MM.1S (cell line): Measurements from ENCODE around the gene PGAP1.

ENCODE experiments used
- DNase-seq: peaks from one replicate; pipeline ENCODE4 v3.0.0-alpha.2; 2015
- H2AFZ ChIP-seq: fragments of 300-600 bp; sonication (generic); 2 replicates; pipeline ENCODE4 v1.6.0; 2016; ENCODE audit warnings: antibody characterized with exemption, low read length
- H3F3A ChIP-seq: fragments of 300-600 bp; sonication (generic); 2 replicates; pipeline ENCODE4 v1.6.1; 2016; ENCODE audit warnings: mild to moderate bottlenecking, antibody characterized with exemption, low read length, moderate library complexity, mixed read lengths; ENCODE audit not compliant: insufficient read depth
- H3K27ac ChIP-seq: fragments of 300-600 bp; sonication (generic); 2 replicates; pipeline ENCODE4 v1.5.1; 2016; ENCODE audit warnings: mild to moderate bottlenecking, low read length
- H3K27me3 ChIP-seq: fragments of 300-600 bp; sonication (generic); replicated peaks from 2 replicates; pipeline ENCODE4 v1.6.0; 2016; ENCODE audit warnings: low read length; ENCODE audit not compliant: insufficient read depth
- H3K36me3 ChIP-seq: fragments of 300-600 bp; sonication (generic); replicated peaks from 2 replicates; pipeline ENCODE4 v1.6.1; 2016; ENCODE audit warnings: mild to moderate bottlenecking, low read length, mixed read lengths; ENCODE audit not compliant: insufficient read depth
- H3K4me1 ChIP-seq: fragments of 300-600 bp; sonication (generic); 2 replicates; pipeline ENCODE4 v1.6.1; 2016; ENCODE audit warnings: low read length, mixed read lengths
- H3K4me2 ChIP-seq: fragments of 300-600 bp; sonication (generic); 2 replicates; pipeline ENCODE4 v1.6.0; 2016; ENCODE audit warnings: low read depth, low read length
- H3K4me3 ChIP-seq: fragments of 300-600 bp; sonication (generic); 2 replicates; pipeline ENCODE4 v1.5.1; 2016; ENCODE audit warnings: low read length, mixed read lengths
- H3K79me2 ChIP-seq: fragments of 300-600 bp; sonication (generic); 2 replicates; pipeline ENCODE4 v1.6.1; 2016; ENCODE audit warnings: mixed run types, low read length, mixed read lengths
- H3K9ac ChIP-seq: fragments of 300-600 bp; sonication (generic); 2 replicates; pipeline ENCODE4 v1.6.1; 2016; ENCODE audit warnings: low read length, mixed read lengths
- H3K9me2 ChIP-seq: fragments of 300-600 bp; sonication (generic); replicated peaks from 2 replicates; pipeline ENCODE4 v1.6.1; 2016; ENCODE audit warnings: mild to moderate bottlenecking, low read length, mixed read lengths; ENCODE audit not compliant: insufficient read depth
- H3K9me3 ChIP-seq: fragments of 300-600 bp; sonication (generic); replicated peaks from 2 replicates; pipeline ENCODE4 v1.6.1; 2016; ENCODE audit warnings: mild to moderate bottlenecking, low read length, mixed read lengths; ENCODE audit not compliant: insufficient read depth
- H4K20me1 ChIP-seq: fragments of 300-600 bp; sonication (generic); 2 replicates; pipeline ENCODE4 v1.6.1; 2016; ENCODE audit warnings: mild to moderate bottlenecking, low read length, moderate library complexity, mixed read lengths; ENCODE audit not compliant: insufficient read depth
- EZH2 ChIP-seq: fragments of 300-600 bp; sonication (generic); optimal IDR thresholded peaks from 2 replicates; pipeline ENCODE3; 2017; ENCODE audit warnings: low read depth, mild to moderate bottlenecking, antibody characterized with exemption, low read length, mixed read lengths
- EZH2phosphoT487 ChIP-seq: fragments of 300-600 bp; sonication (generic); IDR thresholded peaks from 2 replicates; pipeline ENCODE4 v1.6.1; 2018; ENCODE audit warnings: antibody characterized with exemption, low read length
- TF ChIP-seq, protein P1 (sequence below): fragments of 300-600 bp; sonication (generic); IDR thresholded peaks from 2 replicates; pipeline ENCODE4 v1.5.1; 2016; ENCODE audit warnings: antibody characterized with exemption, low read length, mixed read lengths

The PGAP1 gene

DNA sequence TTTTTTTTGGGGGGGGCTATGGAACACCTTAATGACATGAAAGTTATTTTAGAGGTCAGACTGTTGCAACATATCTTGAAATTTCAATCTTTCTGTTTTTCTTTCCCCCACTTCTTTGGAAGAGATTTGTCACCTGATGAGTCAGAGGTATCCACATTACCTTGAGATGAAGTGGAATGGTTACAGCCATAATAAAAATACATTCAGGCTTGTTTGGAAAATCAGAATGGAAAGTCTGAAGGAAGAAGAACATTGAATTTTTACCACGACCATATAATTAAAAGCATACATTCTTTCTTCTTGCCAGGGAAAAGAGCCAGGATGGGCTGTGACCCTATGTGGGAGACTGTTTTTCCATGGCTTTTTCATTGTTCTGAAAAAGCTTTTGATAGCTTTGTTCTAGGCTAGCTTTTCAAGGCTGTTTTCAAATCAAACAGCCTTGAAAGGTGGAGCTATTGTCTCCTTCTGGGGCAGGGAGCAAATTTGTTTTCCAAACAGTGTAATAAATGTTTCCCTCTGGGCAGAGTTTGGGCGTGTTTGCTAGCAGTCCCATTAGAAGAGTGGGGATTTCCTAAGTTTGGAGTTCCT, 124.7 kb downstream of the PGAP1 start:
- Histone ChIP-seq H3K9me2 (no peaks in the 10 kb centered on the region), H3K9me3 (no peaks in the 10 kb centered on the region), H3F3A (no peaks in the 10 kb centered on the region; the same call in 1 of the 2 replicates), H3K27ac (no peak overlapping the region), H4K20me1 (no peaks in the 10 kb centered on the region), H3K36me3 (no peaks in the 10 kb centered on the region; the same call in 1 of the 2 replicates), H3K27me3 (no peaks in the 10 kb centered on the region), H3K79me2 (peaks cover 9% of the 10 kb centered on the region), H3K9ac (no peak overlapping the region), H3K4me3 (no peak overlapping the region), H3K4me2 (no peak overlapping the region), H2AFZ (no peak overlapping the region), H3K4me1 (no peaks in the 10 kb centered on the region)
- TF ChIP-seq, protein P1, sequence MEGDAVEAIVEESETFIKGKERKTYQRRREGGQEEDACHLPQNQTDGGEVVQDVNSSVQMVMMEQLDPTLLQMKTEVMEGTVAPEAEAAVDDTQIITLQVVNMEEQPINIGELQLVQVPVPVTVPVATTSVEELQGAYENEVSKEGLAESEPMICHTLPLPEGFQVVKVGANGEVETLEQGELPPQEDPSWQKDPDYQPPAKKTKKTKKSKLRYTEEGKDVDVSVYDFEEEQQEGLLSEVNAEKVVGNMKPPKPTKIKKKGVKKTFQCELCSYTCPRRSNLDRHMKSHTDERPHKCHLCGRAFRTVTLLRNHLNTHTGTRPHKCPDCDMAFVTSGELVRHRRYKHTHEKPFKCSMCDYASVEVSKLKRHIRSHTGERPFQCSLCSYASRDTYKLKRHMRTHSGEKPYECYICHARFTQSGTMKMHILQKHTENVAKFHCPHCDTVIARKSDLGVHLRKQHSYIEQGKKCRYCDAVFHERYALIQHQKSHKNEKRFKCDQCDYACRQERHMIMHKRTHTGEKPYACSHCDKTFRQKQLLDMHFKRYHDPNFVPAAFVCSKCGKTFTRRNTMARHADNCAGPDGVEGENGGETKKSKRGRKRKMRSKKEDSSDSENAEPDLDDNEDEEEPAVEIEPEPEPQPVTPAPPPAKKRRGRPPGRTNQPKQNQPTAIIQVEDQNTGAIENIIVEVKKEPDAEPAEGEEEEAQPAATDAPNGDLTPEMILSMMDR = no peak
- TF ChIP-seq EZH2 (no peak), EZH2phosphoT487 (no peak)
- DNase-seq = no peak

GRCh38 chr2:196798980-196799379, 127.5 kb downstream of the PGAP1 start:
- H3K9me3 ChIP-seq = no peaks in the 10 kb centered on the region
- H3K9ac ChIP-seq = peak overlapping the region; percentile 78
- H3K27me3 ChIP-seq = no peaks in the 10 kb centered on the region
- H3K9me2 ChIP-seq = no peaks in the 10 kb centered on the region
- peaks cover 9% of the 10 kb centered on the region for H3K79me2 ChIP-seq
- DNase-seq = no peak
- H3K4me3 ChIP-seq = peak overlapping the region; percentile 93
- peak overlapping the region; percentile 99 for H2AFZ ChIP-seq
- no peaks in the 10 kb centered on the region; the same call in 1 of the 2 replicates for H3K36me3 ChIP-seq
- H3F3A ChIP-seq = no peaks in the 10 kb centered on the region; the same call in 1 of the 2 replicates
- peak overlapping the region; percentile 2; the same call in 1 of the 2 replicates for H3K27ac ChIP-seq
- TF ChIP-seq EZH2 (no peak), EZH2phosphoT487 (no peak)
- TF ChIP-seq, protein P1 = no peak
- H3K4me1 ChIP-seq = no peaks in the 10 kb centered on the region
- H3K4me2 ChIP-seq = peak overlapping the region; percentile 64
- H4K20me1 ChIP-seq = no peaks in the 10 kb centered on the region

DNA sequence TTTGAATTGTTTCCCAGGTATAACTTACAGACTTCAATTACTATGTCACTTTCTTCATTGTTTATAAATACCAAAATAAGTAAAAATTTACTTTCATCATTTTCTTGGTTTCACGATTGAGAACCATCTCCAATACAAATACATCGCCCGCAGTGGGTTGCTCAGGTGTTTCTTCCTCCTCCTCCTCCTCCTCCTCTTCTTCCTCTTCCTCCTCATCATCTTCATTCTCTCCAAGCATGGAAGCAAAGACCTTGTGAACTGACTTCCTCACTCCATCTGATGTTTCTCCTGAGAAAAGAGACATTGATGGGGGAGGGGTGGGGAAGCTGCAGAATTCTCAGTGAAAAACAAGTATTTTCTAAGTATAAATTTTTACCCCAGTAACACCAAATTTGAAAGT, 133.6 kb downstream of the PGAP1 start:
- Histone ChIP-seq H3F3A (no peaks in the 10 kb centered on the region), H3K4me3 (no peak overlapping the region), H3K9me3 (no peaks in the 10 kb centered on the region), H3K27ac (no peak overlapping the region), H4K20me1 (no peaks in the 10 kb centered on the region), H2AFZ (no peak overlapping the region), H3K36me3 (peaks cover 14% of the 10 kb centered on the region), H3K9me2 (no peaks in the 10 kb centered on the region), H3K27me3 (no peaks in the 10 kb centered on the region), H3K4me1 (no peaks in the 10 kb centered on the region), H3K9ac (no peak overlapping the region), H3K4me2 (no peak overlapping the region), H3K79me2 (no peaks in the 10 kb centered on the region)
- no peak for TF ChIP-seq EZH2
- TF ChIP-seq, protein P1 = no peak
- TF ChIP-seq EZH2phosphoT487 = no peak
- DNase-seq = no peak
